ENCODE results near the gene SAP30L. TPM values are rescaled to one million over a fixed set of nuclear protein-coding genes. Genes with fewer than 3 reads are reported as not detected.

Gene SAP30L
- total and polyA plus RNA-seq, 2 of the 4 experiments (the other 2 are of a cell fraction) = 9.7 to 17.6 TPM

GRCh38 chr5:154502180-154502579, 56.4 kb downstream of the SAP30L start:
- no peak overlapping the region for H2BK15ac ChIP-seq (ENCODE audit: low read depth, low read length)
- no peak overlapping the region for H3K9ac ChIP-seq (ENCODE audit: low read depth, low read length)
- no peaks in the 10 kb centered on the region for H3K4me1 ChIP-seq (ENCODE audit: control insufficient read depth, insufficient read depth, low read length)
- ChIA-PET POLR2A (ENCODE audit: unreplicated experiment) (interaction anchor here (0.6 kb wide), 1 partner anchor 14 kb away, joined by 4 read pairs; no protein-coding TSS in a partner anchor), CTCF (interaction anchor here (0.6 to 1.4 kb wide), 2 partner anchors 12 to 19 kb away, joined by 3 to 6 read pairs; no protein-coding TSS in a partner anchor)
- no peak overlapping the region for H2BK120ac ChIP-seq (ENCODE audit: low read depth, low read length)
- H3K4me3 ChIP-seq (ENCODE audit: insufficient read depth, low read depth, low read length) = no peak overlapping the region
- intact Hi-C loops (cut with micrococcal nuclease) (no loop called here), dilution Hi-C loops (cut with HindIII; ENCODE audit: low sequenced_read_pairs, unreplicated experiment) (no loop called here), in situ Hi-C loops (cut with MboI; ENCODE audit: low sequenced_read_pairs) (no loop called here)
- H3K9me1 ChIP-seq (ENCODE audit: insufficient read depth, low read length) = no peaks in the 10 kb centered on the region
- H2AK9ac ChIP-seq (replicated peaks; ENCODE audit: low read depth, low read length, poor library complexity) = no peak overlapping the region
- H3K9me3 ChIP-seq (ENCODE audit: control insufficient read depth, insufficient read depth, low read length) = no peaks in the 10 kb centered on the region
- H3K27ac ChIP-seq (ENCODE audit: insufficient read depth, low read length) = no peak overlapping the region
- no peak overlapping the region for H2BK20ac ChIP-seq (ENCODE audit: low read depth, low read length)
- TF ChIP-seq MAFK (IDR thresholded peaks at IDR 0.05; ENCODE audit: low read depth, low read length) (no peak), MAZ (IDR thresholded peaks at IDR 0.05; ENCODE audit: borderline replicate concordance, low read depth, low read length) (no peak), POLR2A (IDR thresholded peaks at IDR 0.05; ENCODE audit: low read depth, low read length) (no peak), RCOR1 (IDR thresholded peaks at IDR 0.05; ENCODE audit: insufficient replicate concordance, low read length) (no peak), CTCF (conservative IDR thresholded peaks at IDR 0.05; ENCODE audit: low read depth, low read length) (no peak), RAD21 (IDR thresholded peaks at IDR 0.05; ENCODE audit: low read length) (no peak), FOS (IDR thresholded peaks at IDR 0.05; ENCODE audit: low read depth, low read length) (no peak), MXI1 (IDR thresholded peaks at IDR 0.05; ENCODE audit: borderline replicate concordance, low read depth, low read length) (no peak), ELK1 (IDR thresholded peaks at IDR 0.05; ENCODE audit: borderline replicate concordance, low read depth, low read length) (no peak), RFX5 (IDR thresholded peaks at IDR 0.05; ENCODE audit: low read depth, low read length) (no peak), SMC3 (IDR thresholded peaks at IDR 0.05; ENCODE audit: low read depth, low read length) (no peak)
- no peak overlapping the region for H2AK5ac ChIP-seq (ENCODE audit: low read depth, low read length)
- peaks cover 61% of the 10 kb centered on the region for H3K27me3 ChIP-seq (ENCODE audit: control insufficient read depth, insufficient read depth, low read length)
- H3K23ac ChIP-seq (ENCODE audit: low read depth, low read length) = no peak overlapping the region
- H2BK5ac ChIP-seq (ENCODE audit: low read depth, low read length, poor library complexity, severe bottlenecking) = no peak overlapping the region
- H3K4me2 ChIP-seq (ENCODE audit: low read depth, low read length) = no peak overlapping the region
- H2AFZ ChIP-seq (replicated peaks; ENCODE audit: low read length, poor library complexity) = no peak overlapping the region
- no peaks in the 10 kb centered on the region for H4K20me1 ChIP-seq (ENCODE audit: insufficient read depth, low read length)
- H3K4ac ChIP-seq (ENCODE audit: low read depth, low read length) = no peak overlapping the region
- ATAC-seq (ENCODE audit: low read depth) (no peak), DNase-seq (no peak)
- no peaks in the 10 kb centered on the region for H3K36me3 ChIP-seq (ENCODE audit: control insufficient read depth, insufficient read depth, low read length)
- BruUV-seq (replicated peaks) = no TSS peak
- no peak overlapping the region for H3K18ac ChIP-seq (ENCODE audit: low read depth, low read length)
- no peak overlapping the region for H4K5ac ChIP-seq (ENCODE audit: low read depth, low read length)
- H3K14ac ChIP-seq (replicated peaks; ENCODE audit: low read depth, low read length) = no peak overlapping the region
- H4K8ac ChIP-seq (ENCODE audit: low read depth in 2 of 2, low read length in 2 of 2) = no peak overlapping the region
- H3K79me1 ChIP-seq (ENCODE audit: low read depth in 1 of 2, low read length in 2 of 2) = no peaks in the 10 kb centered on the region
- H4K91ac ChIP-seq (ENCODE audit: insufficient read depth, low read depth, low read length) = no peak overlapping the region
- no peak overlapping the region for H3K56ac ChIP-seq (ENCODE audit: extremely low read depth, insufficient read depth, low read length)
- WGBS, 2 experiments (ENCODE audit: extremely low coverage in 2 of 2, insufficient read length in 1 of 2) = no CpG with 5 or more reads among the region's 1 CpG

All from IMR-90 (cell line).